GM21423 (cell line): ENCODE results near the gene SRGAP2.
"Not testable (repeated sequence)": the region's sequence is repeated elsewhere in the genome, so short reads cannot be mapped to it uniquely, and the experiment has no call there.

Source experiments
- ATAC-seq: cut with Tn5 transposase; IDR thresholded peaks from one replicate; pipeline ENCODE4 v1.9.1; 2021; ENCODE audit warnings: mild to moderate bottlenecking, moderate library complexity; ENCODE audit not compliant: unreplicated experiment

The SRGAP2 gene

DNA sequence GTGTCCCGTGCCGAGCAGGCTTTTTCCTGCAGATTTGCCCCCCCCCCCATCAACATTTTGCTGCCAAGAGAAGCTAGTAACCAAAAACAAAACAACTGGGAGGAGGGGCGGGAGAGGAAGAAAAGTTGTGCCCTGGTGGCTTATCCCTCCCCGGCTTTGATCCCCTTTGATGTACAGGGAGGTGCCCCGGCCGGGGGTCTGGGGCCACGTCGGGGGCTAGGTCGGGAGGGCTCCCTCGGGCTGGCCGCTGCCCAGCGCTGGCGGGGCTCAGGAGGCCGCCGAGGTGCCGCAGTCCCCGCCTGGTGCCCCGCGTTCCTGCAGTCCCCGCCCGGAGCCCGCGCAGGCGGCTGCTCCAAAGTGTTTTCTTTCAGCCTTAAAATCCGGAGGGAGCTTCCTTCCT is 1.5 kb downstream of the SRGAP2 start:
- not testable (repeated sequence) for ATAC-seq

DNA sequence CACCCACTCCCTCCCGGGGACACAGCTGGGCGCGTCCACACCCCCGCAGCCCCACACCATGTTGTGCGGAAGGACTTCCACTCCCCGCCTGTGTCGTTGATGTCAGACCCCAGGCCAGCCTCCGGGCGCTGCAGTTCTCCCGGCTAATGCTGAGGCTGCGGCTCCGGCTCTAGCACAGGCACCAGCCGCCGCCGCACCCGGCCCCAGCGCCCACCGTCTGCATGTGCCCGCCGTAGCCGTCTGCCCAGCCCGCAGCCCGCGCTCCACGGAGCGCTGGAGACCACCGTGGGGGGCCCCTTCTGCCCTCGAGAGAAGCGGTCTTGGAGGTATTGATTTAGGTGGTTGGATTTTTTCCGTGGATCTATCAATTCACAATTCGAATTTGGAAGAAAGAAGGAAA is 2.2 kb downstream of the SRGAP2 start:
- not testable (repeated sequence) for ATAC-seq

DNA sequence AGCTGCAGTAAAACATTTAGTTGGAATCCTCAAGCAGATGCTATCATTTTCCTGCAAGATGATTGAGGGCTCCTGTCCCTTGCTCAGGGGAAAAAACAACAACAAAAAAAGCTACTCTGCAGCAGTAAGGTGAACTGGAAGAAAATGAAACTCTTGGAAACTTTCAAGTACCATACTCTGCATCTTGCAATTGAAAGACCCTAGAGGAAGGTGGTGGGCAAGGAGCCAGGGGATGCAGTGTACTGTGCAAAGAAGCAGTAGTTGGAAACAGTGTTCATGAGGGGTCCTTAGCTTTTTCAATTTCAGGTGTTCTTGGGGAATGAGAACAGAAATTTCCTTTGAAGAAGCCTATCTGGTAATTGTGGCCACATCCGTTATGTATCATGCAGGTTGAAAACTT is 7.5 kb downstream of the SRGAP2 start:
- not testable (repeated sequence) for ATAC-seq

DNA sequence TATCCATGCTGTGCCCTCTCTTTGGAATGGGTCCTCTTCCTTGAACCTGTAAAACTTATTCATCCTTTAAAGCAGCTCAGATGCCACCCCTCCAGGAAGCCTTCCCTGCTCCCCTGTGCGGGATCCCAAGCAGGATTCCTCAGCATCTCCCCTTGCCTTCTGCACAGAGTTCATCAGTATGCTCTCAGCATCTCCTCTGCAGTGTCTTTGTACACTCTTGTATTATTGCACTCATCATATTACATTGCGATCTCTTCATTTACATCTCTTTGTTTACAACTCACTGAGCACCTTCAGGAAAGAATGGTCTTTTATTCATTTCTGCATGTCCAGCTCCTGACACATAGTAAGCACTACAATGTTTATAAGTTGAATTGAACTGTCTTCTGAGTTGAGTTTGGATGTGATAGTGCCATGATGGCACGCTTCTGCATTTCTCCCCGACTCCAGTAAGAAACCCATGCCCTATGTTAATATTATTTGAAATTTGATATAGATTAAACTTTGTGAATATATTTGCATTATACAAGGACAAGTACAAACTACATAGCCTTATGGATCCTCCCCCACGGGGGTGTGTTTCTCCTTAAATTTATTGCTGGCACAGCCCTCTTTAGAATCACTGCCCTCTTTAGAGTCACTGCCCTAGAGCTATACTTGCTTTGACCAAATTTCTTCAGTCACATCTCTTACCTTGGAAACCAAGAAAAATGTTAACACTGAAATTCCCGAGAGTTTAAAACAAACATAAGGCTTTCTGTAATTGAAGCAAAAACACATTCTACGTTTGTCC is 12.5 kb downstream of the SRGAP2 start:
- ATAC-seq, result not testable (repeated sequence)

DNA sequence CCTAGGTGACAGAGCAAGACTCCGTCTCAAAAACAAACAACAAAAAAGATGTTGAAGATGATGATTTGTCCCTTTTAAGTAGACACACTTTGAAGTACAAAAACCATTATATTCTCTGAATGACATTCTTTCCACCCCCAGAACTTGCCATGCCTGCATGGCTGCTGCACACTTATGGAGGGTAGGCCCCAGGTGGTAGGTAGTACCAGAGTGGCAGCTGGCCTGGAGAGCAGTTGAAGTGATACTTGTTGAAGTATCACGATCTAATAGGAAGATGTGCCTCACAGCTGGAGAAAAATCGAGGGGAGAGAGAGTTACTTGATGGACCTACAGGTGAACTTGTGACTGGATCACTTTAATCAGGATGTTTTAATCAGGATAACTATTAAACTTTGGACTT is 14.9 kb downstream of the SRGAP2 start:
- ATAC-seq, result not testable (repeated sequence)

DNA sequence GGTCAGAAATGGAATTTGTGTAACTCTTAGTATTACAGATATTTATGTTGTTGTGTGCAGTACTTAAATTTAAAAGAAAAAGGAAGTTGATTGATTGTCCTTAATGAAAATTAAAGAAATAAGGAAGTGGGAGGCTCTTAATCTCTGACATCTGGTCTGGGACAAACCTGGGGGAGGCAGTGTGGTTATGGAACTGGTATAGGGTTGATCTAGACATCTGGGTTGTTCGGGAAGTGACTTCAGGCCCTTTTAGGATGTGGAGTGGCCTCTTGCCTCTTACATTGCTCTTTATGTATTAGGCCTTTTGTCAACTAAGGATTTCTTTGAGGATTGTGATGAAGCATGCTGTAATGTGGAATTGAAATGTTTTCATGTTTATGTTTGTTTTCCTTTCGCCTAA is 15.4 kb downstream of the SRGAP2 start:
- not testable (repeated sequence) for ATAC-seq

DNA sequence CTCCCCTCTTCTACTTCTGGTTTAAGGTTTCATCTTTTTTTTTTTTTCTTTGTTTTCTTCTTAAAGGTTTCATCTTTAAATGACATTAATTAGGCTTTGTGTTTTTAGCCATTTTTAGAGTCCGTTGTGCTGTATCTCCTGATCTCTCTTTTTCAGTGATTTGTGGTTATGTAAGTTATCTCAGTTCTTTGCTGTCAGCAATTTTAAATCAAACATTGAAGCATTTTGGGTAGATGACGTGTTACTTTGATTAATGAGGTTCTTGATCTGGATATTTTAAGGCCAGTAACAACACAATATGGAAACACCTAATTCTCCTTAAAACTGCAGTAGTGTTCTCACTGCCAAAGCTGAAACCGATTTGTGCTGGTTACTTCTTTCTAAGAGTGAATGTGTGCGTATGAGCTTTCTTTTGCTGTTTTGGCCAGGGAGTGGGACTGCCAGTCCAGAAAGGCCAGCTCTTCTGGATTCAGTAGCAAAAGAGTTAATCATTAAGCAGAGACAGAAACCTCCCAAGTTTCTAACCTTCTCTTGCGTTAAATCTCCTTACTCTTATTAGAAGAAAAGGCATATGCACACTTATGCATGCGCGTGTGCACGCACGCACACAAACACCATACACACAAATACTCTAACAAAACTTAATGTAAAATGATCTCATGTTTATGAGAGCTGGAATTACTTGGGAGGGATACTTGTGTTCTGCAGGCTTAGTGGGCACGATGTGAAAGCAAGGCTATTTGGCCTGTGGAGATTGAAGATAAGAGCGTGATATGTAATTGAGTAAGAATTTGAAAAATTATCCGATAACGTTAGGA is 16.4 kb downstream of the SRGAP2 start:
- ATAC-seq, result not testable (repeated sequence)

DNA sequence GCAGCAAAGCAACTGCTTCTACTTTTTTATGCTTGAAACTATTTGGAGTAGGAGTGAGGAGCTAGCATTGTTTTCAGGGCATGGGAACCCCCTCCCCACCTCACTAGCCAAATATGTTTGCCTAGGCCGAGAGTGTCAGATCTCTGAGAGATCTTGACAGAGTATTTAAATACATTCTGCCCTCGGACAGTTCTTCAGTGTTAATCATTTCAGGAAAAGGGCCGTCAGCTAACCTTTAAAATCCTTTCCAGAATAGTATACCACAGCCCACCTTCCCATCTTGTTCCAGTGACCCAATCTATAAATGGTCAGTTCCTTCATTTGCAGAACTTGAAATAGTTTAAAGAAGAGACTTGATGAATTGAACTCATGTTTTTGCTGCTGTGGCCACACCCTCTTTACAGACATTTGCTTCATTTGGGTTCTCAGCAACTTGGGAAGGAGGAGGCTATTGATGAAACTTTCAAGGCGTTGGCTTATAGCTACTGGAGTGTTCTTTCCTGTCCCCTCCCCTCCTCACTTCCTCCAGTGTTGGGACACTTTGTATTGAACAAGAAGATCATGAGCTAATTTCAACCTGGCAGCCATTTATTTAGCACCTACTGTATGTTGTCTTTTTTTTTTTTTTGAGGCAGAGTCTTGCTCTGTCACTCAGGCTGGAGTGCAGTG is 17.1 kb downstream of the SRGAP2 start:
- not testable (repeated sequence) for ATAC-seq

DNA sequence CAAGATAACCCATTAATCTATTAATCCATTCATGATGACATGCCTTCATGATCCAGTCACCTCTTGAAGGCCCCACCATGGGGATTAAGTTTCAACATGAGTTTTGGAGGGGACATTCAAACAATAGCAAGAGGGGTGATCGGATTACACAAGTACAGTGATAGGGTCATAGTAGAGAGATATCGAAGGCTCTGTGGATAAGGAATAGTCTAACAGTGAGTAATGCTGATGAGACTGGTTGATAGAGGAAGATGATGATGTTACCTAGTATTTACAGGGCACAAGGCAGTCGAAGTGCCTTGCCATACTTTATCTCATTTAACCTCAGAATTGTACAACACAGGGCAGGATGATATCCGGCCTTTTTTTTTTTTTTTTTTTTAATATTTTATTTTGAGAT is 18.2 kb downstream of the SRGAP2 start:
- ATAC-seq, result not testable (repeated sequence)

DNA sequence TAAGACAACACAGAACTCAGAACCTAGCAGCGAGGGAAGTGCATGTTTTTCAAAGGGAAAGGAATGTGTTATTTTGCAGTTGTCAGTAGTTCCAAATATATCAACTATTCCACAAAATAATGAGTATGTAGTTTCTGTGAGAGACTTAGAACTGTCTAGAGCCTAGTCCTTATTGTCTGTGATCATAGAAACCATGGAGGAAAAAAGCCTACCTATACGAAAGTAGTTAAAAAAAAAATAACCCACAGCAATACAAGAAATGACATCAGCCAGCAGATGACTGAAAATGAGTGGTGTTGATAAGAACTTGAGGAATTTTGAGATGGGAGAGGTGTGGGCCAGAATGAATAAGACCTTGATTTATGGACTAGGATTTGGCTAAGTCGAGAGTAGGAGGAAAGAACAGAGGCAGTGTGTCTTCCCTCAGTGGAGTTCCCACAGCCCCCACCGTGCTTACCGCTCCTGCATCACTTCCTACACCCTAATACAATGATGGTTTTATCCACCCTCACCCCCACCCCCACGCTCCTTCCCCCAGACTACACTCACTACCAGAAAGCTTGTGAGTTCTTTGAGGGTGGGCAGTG is 20.9 kb downstream of the SRGAP2 start:
- not testable (repeated sequence) for ATAC-seq

DNA sequence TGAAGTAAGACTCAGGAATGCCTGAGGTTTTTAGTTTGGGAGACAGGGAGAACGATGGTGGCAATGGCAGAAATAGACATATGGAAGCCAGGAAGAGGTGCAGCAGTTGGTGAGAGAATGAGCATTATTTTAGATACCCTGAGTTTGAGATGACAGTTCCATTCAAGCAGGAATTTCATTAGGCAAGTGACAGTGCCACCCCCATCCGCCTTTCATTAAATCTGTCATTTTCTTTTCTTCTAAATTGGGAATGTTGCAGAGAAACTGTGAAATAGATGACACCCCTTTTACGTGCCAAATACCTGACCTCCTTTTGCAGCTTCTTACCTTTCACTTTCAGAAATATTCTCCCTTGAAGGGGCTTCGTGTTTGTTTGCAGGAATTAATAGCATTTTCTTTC is 22.0 kb downstream of the SRGAP2 start:
- ATAC-seq, result not testable (repeated sequence)

DNA sequence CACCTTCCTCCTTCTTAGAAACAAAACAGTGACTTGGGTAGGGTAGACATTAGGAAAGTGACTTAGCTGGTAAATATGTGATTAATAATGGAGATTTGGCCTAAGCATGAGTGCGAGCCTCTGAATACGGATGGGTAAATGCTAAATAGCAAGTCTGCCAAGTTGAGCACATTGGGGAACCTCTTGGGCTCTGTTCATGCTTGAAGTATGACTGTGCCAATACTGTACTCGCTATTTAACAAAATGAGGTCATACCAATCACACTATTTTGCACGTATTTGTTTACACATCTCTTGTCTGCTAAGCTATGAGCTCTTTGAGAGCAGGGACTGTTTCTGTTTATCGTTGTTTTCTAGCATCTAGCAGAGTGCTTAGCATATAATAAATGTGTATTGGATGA is 23.5 kb downstream of the SRGAP2 start:
- ATAC-seq, result not testable (repeated sequence)

DNA sequence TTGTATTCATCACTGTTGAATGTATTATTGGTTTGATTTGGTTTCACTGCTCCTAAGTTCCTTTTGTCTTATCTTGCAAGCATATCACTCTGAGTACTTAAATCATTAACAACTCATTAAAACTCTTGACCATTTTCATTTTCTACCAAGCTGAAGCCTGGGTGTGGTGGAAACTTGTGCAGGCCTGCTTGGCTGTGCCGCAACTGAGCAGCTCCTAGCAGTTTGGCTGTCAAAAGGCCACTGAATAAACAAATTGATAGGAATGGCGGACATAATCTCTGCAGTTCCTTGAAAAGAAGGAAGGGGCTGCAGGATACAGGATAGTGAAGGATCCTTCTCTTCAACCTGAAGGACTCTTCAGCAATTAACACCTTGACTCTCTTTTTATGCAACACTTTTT is 25.9 kb downstream of the SRGAP2 start:
- ATAC-seq, result not testable (repeated sequence)

DNA sequence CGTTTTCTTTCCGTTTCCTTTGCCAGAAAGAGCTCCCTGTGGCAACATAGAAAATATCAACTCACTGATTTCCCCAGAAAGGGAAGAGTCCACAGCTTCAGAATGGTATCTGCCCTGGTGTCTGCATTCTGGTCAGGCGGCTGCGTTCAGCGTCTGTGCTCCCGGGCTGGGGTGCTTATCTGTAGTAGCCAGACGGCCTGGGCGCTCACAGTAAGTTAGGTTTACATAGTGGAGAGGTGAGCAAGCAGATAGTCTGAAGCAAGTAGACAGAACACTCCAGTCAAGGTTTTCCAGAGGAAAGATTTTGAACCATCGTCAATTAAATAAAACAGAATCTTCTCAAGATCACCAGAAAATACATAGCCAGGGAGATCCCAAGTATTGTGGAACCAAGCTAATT is 28.6 kb downstream of the SRGAP2 start:
- ATAC-seq, result not testable (repeated sequence)

DNA sequence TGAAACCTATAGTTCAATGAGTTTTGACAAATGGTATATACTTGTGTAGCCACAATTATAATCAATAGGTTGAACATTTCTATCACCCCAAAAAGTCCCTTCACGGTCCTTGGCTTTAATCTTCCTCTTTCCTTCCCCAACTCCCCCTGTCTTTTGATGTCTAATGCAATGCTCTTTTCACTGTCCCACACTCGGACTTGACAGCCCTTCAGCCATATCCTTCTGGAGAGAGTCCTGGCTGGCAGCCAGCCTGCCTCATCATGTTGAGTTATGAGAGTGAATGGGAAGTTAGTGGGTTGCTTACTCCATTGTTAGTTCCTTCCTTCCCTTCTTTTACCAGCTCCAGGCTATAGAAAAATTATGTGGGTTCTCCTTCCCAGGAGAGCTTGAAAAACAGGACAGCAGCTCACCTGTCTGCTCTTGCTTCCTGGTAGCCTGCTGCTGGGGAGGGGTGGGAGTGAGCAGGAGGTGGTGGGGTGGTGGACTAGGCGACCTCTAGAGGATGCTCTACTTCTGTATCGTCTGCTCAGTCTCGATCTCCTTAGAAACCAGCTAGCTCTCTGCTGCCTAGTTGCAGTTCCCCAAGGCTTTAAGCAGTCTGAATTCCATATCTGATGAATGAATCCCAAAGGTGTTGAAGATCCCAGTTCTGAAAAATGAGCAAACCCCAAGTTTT is 29.8 kb downstream of the SRGAP2 start:
- not testable (repeated sequence) for ATAC-seq

DNA sequence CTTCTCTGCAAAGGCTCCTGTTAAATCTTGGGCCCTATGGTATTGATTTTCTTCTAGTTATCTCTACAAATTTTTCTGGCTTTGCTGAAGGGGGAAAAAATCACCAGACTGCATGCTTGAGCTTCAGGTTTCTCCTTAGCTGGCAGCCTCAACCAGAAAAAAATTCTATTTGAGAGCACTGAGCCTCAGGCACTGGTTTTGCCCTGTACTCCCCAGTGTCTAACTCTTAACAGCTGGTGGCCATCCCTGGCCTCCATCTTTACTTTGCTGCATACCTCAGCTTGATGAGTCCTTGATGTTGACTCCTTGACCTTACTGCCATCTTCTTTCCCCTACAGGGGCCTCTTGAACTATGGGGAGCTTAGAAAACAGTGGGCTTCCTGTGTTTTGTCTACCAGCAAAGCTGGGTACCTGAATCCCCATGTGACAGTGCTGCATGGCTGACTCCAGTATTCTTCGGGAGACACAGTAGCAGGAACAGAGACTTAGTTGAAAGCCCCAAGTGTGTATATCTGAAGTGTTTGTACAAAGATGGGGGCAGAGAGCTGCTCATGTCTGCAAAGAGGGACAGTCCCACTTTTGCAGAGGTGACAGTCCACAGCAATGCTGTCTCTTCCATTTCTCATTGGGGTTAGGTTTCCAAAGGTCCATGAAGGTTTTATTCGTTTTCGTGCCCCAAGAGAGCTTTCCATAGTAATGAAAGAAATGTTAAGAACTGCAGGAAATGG is 31.0 kb downstream of the SRGAP2 start:
- ATAC-seq, result not testable (repeated sequence)

DNA sequence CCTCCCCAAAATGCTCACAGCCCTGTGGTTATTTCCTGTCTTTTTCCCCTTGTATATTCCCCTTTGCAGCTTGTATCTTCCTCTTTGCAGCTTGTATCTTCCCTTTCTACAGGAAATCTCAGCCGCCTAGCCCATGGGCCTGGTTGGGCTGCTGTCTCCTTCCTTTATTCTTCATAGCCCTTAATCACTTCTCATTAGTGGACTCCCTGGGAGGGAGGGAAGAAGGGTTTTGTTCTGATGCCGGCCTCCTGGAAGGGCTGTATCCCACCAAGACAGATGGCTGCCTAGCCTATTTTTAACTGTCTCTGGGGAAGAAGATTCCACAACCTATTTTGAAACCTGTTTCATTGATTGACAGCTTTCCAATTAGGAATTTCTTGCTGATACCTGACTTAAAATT is 31.8 kb downstream of the SRGAP2 start:
- ATAC-seq, result not testable (repeated sequence)

DNA sequence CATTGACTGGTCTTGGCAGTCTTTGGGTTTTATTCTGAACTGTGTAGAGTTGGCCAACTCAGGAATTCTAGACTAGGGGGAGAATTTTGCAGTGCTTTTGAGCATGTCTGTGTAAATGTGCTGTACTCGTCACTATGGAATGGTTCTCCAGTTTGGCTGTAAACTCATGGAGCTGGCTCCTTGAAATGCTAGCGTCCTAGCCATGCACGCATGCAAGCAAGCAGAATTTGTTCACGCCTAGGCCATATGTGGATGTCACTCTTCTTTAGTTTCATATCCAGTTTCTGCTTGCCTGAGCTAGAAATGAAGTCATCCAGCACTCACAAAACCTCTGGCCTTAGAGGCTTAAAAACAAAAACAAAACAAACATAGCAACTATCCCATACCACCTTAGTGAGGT is 36.9 kb downstream of the SRGAP2 start:
- ATAC-seq, result not testable (repeated sequence)

DNA sequence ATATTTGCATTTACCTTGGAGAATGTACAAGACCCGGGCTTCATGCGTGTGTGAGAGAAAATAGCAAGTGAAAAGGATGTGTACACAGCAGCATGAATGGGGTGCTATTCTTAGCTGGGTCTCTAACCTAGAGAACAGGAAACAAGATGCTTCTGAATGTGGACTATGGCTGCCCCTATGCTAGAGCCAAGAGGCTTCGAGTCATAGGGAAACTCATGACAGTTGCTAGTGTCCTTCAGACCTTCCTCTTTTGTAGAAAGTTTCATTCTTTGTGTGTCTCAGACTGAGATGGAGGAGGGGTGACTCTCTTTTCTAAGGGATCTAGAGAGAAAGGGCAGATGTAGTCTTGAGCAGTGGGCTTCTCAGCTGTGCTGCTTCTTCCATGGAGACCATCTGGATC is 40.0 kb downstream of the SRGAP2 start:
- peak; percentile 98 for ATAC-seq

DNA sequence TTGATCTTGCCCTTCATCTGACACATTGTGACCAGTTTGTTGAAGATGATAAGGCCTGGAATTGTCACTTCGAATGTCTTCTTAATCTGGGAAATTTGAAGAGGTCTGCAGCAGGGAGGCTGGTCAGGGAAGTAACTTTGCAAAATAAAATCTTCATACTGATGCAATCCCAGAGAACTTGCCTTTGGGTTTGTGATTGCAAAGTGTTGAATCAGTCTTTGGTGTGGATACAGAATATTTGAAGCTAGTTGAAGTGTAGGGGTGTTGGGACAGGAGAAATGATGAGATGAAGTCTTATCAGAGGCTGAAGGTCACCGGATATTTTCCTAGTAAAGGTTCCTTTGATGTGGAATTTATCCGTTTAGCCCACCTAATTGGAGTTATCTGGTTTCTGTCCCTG is 42.1 kb downstream of the SRGAP2 start:
- not testable (repeated sequence) for ATAC-seq
